HEK293 (cell line): ENCODE results near the gene IRS2.

Experiments used
- CTCF ChIA-PET: fragments of 350-600 bp; formaldehyde crosslinking; extraction: SDS; loops from one replicate; lab custom pipeline; 2021; ENCODE audit warnings: antibody characterized with exemption; lab: Yijun Ruan, JAX
- POLR2A ChIA-PET: fragments of 300-600 bp; formaldehyde crosslinking; extraction: SDS; loops from one replicate; lab custom pipeline; 2020; ENCODE audit warnings: antibody characterized with exemption, inconsistent platforms; lab: Yijun Ruan, JAX
- H3K27ac ChIP-seq: fragments of 200-500 bp; sonication (Bioruptor generic); 2 replicates; pipeline ENCODE4 v1.5.1; 2014; ENCODE audit warnings: low read depth, low read length, control low read depth, inconsistent platforms; ENCODE audit errors: extremely low read depth
- H3K36me3 ChIP-seq, 2 experiments: fragments of 200-500 bp in 1 of 2; sonication (Bioruptor generic) in 1 of 2; 1 replicate in 1 of 2; 2 replicates in 1 of 2; pipeline ENCODE4 v1.5.1; 2014 to 2017; ENCODE audit warnings: inconsistent platforms in 2 of 2, low read length in 2 of 2; ENCODE audit not compliant: control insufficient read depth in 2 of 2, insufficient read depth in 1 of 2
- H3K4me1 ChIP-seq: fragments of 200-500 bp; sonication (Bioruptor generic); 2 replicates; pipeline ENCODE4 v1.5.1; 2014; ENCODE audit warnings: mild to moderate bottlenecking, low read length, inconsistent platforms; ENCODE audit not compliant: control insufficient read depth, insufficient read depth
- H3K4me3 ChIP-seq: 2 replicates; pipeline ENCODE4 v1.5.1; 2011; ENCODE audit warnings: low read depth, mild to moderate bottlenecking, control low read depth, low read length, moderate library complexity
- H3K9me3 ChIP-seq: fragments of 200-500 bp; sonication (Bioruptor generic); 2 replicates; pipeline ENCODE4 v1.5.1; 2014; ENCODE audit warnings: low read depth, low read length, inconsistent platforms; ENCODE audit not compliant: control insufficient read depth, insufficient read depth
- GLIS1 ChIP-seq: fragments of 450-650 bp; formaldehyde crosslinking; IDR thresholded peaks from 2 replicates; pipeline ENCODE4 v1.5.1; 2016; ENCODE audit warnings: missing biosample characterization, missing genetic modification characterization
- MYNN ChIP-seq: fragments of 450-650 bp; formaldehyde crosslinking; IDR thresholded peaks from 2 replicates; pipeline ENCODE4 v1.5.1; 2016; ENCODE audit warnings: missing biosample characterization, missing genetic modification characterization, borderline replicate concordance
- RBAK ChIP-seq: fragments of 450-650 bp; formaldehyde crosslinking; IDR thresholded peaks from 2 replicates; pipeline ENCODE4 v1.5.1; 2016; ENCODE audit warnings: missing biosample characterization, missing genetic modification characterization
- ZNF174 ChIP-seq: fragments of 450-650 bp; formaldehyde crosslinking; IDR thresholded peaks from 2 replicates; pipeline ENCODE4 v1.5.0; 2017; ENCODE audit warnings: missing biosample characterization, mild to moderate bottlenecking, missing genetic modification characterization
- ZNF266 ChIP-seq: fragments of 450-650 bp; formaldehyde crosslinking; IDR thresholded peaks from 2 replicates; pipeline ENCODE4 v1.5.1; 2016; ENCODE audit warnings: missing biosample characterization, missing genetic modification characterization, low read depth
- ZNF274 ChIP-seq, 2 experiments: fragments of 200-500 bp in 1 of 2; fragments of 450-650 bp in 1 of 2; sonication (Bioruptor generic) in 1 of 2; formaldehyde crosslinking in 1 of 2; IDR thresholded peaks; 2 replicates each; pipeline versions ENCODE4 v1.5.1 to v1.6.1; 2014 to 2016; ENCODE audit warnings: borderline replicate concordance in 1 of 2, inconsistent platforms in 1 of 2, low read length in 1 of 2, missing biosample characterization in 1 of 2, missing genetic modification characterization in 1 of 2
- ZNF341 ChIP-seq: fragments of 450-650 bp; formaldehyde crosslinking; IDR thresholded peaks from 2 replicates; pipeline ENCODE4; 2016; ENCODE audit warnings: low read depth, missing biosample characterization, missing genetic modification characterization
- ZNF354C ChIP-seq: fragments of 450-650 bp; formaldehyde crosslinking; IDR thresholded peaks from 2 replicates; pipeline ENCODE4 v1.5.1; 2016; ENCODE audit warnings: missing biosample characterization, missing genetic modification characterization, low read depth, borderline replicate concordance
- ZNF404 ChIP-seq: fragments of 450-650 bp; formaldehyde crosslinking; IDR thresholded peaks from 2 replicates; pipeline ENCODE4 v1.5.1; 2017; ENCODE audit warnings: missing biosample characterization, missing genetic modification characterization
- ZNF433 ChIP-seq: fragments of 450-650 bp; formaldehyde crosslinking; IDR thresholded peaks from 2 replicates; pipeline ENCODE4 v1.5.1; 2016; ENCODE audit warnings: missing biosample characterization, missing genetic modification characterization, low read depth
- ZNF544 ChIP-seq: fragments of 450-650 bp; formaldehyde crosslinking; IDR thresholded peaks from 2 replicates; pipeline ENCODE4 v1.5.0; 2017; ENCODE audit warnings: missing biosample characterization, missing genetic modification characterization
- ZNF585B ChIP-seq: fragments of 450-650 bp; formaldehyde crosslinking; IDR thresholded peaks from 2 replicates; pipeline ENCODE4 v1.5.1; 2016; ENCODE audit warnings: missing biosample characterization, missing genetic modification characterization
- ZNF623 ChIP-seq: fragments of 450-650 bp; formaldehyde crosslinking; IDR thresholded peaks from 2 replicates; pipeline ENCODE4 v1.5.1; 2016; ENCODE audit warnings: missing biosample characterization, missing genetic modification characterization
- ZNF701 ChIP-seq: fragments of 450-650 bp; formaldehyde crosslinking; IDR thresholded peaks from 2 replicates; pipeline ENCODE4 v1.5.1; 2016; ENCODE audit warnings: missing biosample characterization, missing genetic modification characterization
- ZNF776 ChIP-seq: fragments of 450-650 bp; formaldehyde crosslinking; IDR thresholded peaks from 2 replicates; pipeline ENCODE4 v1.5.0; 2017; ENCODE audit warnings: missing biosample characterization, missing genetic modification characterization, borderline replicate concordance
- ZNF777 ChIP-seq: fragments of 450-650 bp; formaldehyde crosslinking; IDR thresholded peaks from 2 replicates; pipeline ENCODE4 v1.5.1; 2017; ENCODE audit warnings: missing biosample characterization, missing genetic modification characterization, borderline replicate concordance
- ZNF830 ChIP-seq: fragments of 450-650 bp; IDR thresholded peaks from 2 replicates; pipeline ENCODE4 v1.5.0; 2018; ENCODE audit warnings: missing biosample characterization, missing genetic modification characterization, low read depth, mild to moderate bottlenecking, moderate library complexity
- ZSCAN30 ChIP-seq: fragments of 450-650 bp; IDR thresholded peaks from 2 replicates; pipeline ENCODE4 v1.5.1; 2018; ENCODE audit warnings: missing biosample characterization, mild to moderate bottlenecking, missing genetic modification characterization, moderate library complexity
- TF ChIP-seq, protein P1 (sequence below): fragments of 450-650 bp; IDR thresholded peaks from 2 replicates; pipeline ENCODE4 v1.5.1; 2018; ENCODE audit warnings: missing biosample characterization, mild to moderate bottlenecking, missing genetic modification characterization
- TF ChIP-seq, protein P2 (sequence below): fragments of 450-650 bp; formaldehyde crosslinking; IDR thresholded peaks from 2 replicates; pipeline ENCODE4 v1.5.1; 2016; ENCODE audit warnings: missing biosample characterization, missing genetic modification characterization
- TF ChIP-seq, protein P3 (sequence below): sonication (generic); formaldehyde crosslinking; IDR thresholded peaks from 2 replicates; pipeline ENCODE4 v1.8.1; 2022; ENCODE audit warnings: mild to moderate bottlenecking, moderate library complexity, missing genetic modification reagents
- TF ChIP-seq, protein P4 (sequence below): fragments of 450-650 bp; formaldehyde crosslinking; IDR thresholded peaks from 2 replicates; pipeline ENCODE4 v1.5.1; 2016; ENCODE audit warnings: missing biosample characterization, missing genetic modification characterization
- TF ChIP-seq, protein P5 (sequence below): fragments of 450-650 bp; formaldehyde crosslinking; IDR thresholded peaks from 2 replicates; pipeline ENCODE4 v1.5.1; 2017; ENCODE audit warnings: missing biosample characterization, missing genetic modification characterization
- TF ChIP-seq, protein P6 (sequence below): fragments of 450-650 bp; formaldehyde crosslinking; IDR thresholded peaks from 2 replicates; pipeline ENCODE4 v1.5.1; 2016; ENCODE audit warnings: missing biosample characterization, missing genetic modification characterization

Gene IRS2

DNA sequence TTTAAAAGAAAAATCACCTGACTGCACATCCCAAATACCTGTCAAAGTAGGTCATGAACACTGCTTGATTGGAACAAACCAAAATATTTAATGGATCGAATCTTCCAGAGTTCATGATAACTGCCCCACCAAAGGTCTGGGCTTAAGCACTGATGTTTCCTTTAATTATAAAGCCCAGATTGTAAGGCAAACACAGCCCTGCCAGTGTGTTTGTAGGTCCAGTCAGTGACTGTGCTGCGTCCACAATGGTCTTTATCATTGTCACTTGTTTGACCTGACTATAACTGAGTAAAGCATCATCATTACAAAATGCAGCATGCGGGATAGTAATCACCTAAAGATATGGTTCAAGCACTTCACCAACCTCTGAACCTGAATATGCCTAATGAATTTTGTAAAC is 63.3 kb downstream of the IRS2 start:
- Histone ChIP-seq H3K36me3 (no peaks in the 10 kb centered on the region), H3K27ac (no peak overlapping the region), H3K4me1 (0 out of 2 replicates have a peak, but pooled peaks cover 2% of the 10 kb centered on the region), H3K4me3 (no peak overlapping the region), H3K9me3 (no peaks in the 10 kb centered on the region)
- CTCF ChIA-PET: interaction anchor here (0.6 kb wide), 1 partner anchor 306 kb away, joined by 4 read pairs; no protein-coding TSS in a partner anchor
- POLR2A ChIA-PET: no interaction called here
- TF ChIP-seq, protein P1, sequence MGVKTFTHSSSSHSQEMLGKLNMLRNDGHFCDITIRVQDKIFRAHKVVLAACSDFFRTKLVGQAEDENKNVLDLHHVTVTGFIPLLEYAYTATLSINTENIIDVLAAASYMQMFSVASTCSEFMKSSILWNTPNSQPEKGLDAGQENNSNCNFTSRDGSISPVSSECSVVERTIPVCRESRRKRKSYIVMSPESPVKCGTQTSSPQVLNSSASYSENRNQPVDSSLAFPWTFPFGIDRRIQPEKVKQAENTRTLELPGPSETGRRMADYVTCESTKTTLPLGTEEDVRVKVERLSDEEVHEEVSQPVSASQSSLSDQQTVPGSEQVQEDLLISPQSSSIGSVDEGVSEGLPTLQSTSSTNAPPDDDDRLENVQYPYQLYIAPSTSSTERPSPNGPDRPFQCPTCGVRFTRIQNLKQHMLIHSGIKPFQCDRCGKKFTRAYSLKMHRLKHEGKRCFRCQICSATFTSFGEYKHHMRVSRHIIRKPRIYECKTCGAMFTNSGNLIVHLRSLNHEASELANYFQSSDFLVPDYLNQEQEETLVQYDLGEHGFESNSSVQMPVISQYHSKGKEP (tag by site-specific recombination): no peak
- no peak for TF ChIP-seq ZNF830 (tag by site-specific recombination)
- no peak for TF ChIP-seq ZNF776 (tag by site-specific recombination)
- TF ChIP-seq, protein P2, sequence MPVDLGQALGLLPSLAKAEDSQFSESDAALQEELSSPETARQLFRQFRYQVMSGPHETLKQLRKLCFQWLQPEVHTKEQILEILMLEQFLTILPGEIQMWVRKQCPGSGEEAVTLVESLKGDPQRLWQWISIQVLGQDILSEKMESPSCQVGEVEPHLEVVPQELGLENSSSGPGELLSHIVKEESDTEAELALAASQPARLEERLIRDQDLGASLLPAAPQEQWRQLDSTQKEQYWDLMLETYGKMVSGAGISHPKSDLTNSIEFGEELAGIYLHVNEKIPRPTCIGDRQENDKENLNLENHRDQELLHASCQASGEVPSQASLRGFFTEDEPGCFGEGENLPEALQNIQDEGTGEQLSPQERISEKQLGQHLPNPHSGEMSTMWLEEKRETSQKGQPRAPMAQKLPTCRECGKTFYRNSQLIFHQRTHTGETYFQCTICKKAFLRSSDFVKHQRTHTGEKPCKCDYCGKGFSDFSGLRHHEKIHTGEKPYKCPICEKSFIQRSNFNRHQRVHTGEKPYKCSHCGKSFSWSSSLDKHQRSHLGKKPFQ (tag by site-specific recombination): no peak
- no peak for TF ChIP-seq ZNF585B (tag by site-specific recombination)
- no peak for TF ChIP-seq ZSCAN30 (tag by site-specific recombination)
- TF ChIP-seq, protein P3, sequence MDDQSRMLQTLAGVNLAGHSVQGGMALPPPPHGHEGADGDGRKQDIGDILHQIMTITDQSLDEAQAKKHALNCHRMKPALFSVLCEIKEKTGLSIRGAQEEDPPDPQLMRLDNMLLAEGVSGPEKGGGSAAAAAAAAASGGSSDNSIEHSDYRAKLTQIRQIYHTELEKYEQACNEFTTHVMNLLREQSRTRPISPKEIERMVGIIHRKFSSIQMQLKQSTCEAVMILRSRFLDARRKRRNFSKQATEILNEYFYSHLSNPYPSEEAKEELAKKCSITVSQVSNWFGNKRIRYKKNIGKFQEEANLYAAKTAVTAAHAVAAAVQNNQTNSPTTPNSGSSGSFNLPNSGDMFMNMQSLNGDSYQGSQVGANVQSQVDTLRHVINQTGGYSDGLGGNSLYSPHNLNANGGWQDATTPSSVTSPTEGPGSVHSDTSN: no peak
- no peak for TF ChIP-seq ZNF544 (tag by site-specific recombination)
- TF ChIP-seq ZNF433: no peak
- TF ChIP-seq ZNF623 (tag by site-specific recombination): no peak
- no peak for TF ChIP-seq ZNF341 (tag by site-specific recombination)
- no peak for TF ChIP-seq ZNF274 (IDR thresholded peaks at IDR 0.05; ENCODE audit: low read length)
- no peak for TF ChIP-seq ZNF274 (tag by site-specific recombination; IDR thresholded peaks at IDR 0.05; ENCODE audit: borderline replicate concordance)
- TF ChIP-seq, protein P4, sequence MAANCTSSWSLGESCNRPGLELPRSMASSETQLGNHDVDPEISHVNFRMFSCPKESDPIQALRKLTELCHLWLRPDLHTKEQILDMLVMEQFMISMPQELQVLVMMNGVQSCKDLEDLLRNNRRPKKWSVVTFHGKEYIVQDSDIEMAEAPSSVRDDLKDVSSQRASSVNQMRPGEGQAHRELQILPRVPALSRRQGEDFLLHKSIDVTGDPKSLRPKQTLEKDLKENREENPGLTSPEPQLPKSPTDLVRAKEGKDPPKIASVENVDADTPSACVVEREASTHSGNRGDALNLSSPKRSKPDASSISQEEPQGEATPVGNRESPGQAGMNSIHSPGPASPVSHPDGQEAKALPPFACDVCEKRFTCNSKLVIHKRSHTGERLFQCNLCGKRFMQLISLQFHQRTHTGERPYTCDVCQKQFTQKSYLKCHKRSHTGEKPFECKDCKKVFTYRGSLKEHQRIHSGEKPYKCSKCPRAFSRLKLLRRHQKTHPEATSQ (tag by site-specific recombination): no peak
- TF ChIP-seq, protein P5, sequence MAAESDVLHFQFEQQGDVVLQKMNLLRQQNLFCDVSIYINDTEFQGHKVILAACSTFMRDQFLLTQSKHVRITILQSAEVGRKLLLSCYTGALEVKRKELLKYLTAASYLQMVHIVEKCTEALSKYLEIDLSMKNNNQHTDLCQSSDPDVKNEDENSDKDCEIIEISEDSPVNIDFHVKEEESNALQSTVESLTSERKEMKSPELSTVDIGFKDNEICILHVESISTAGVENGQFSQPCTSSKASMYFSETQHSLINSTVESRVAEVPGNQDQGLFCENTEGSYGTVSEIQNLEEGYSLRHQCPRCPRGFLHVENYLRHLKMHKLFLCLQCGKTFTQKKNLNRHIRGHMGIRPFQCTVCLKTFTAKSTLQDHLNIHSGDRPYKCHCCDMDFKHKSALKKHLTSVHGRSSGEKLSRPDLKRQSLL (tag by site-specific recombination): no peak
- no peak for TF ChIP-seq MYNN (tag by site-specific recombination)
- no peak for TF ChIP-seq ZNF777 (tag by site-specific recombination)

DNA sequence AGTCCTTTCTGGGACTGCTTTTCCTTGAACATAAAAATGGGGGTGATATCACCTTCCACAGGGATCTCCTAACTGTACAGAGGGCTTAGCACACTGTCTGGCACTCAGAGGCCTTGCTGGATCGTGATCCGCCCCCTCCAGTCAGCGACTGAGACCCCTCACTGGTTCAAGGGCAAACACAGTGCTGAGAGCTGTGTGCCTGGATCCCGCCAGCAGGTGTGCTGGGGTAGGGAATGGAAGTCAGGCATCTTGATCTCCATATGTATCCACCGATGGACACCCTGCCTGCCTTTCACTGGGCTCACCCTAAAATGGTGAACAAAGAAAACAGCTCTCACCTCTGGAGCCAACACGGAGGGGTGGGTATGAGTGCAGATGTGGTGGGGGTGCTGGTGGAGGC is 64.3 kb downstream of the IRS2 start:
- Histone ChIP-seq H3K9me3 (no peaks in the 10 kb centered on the region), H3K27ac (no peak overlapping the region), H3K36me3 (no peaks in the 10 kb centered on the region), H3K4me1 (0 out of 2 replicates have a peak, but pooled peaks cover 2% of the 10 kb centered on the region), H3K4me3 (no peak overlapping the region)
- CTCF ChIA-PET: interaction anchor here (0.7 kb wide), 1 partner anchor 526 kb away, joined by 3 read pairs; no protein-coding TSS in a partner anchor
- TF ChIP-seq ZNF701 (tag by site-specific recombination) (no peak), GLIS1 (tag by site-specific recombination) (no peak), ZNF623 (tag by site-specific recombination) (no peak), ZNF174 (tag by site-specific recombination) (no peak), ZNF776 (tag by site-specific recombination) (no peak), RBAK (tag by site-specific recombination) (no peak), ZNF354C (tag by site-specific recombination) (no peak), ZNF266 (tag by site-specific recombination) (no peak), ZNF404 (tag by site-specific recombination) (no peak)
- TF ChIP-seq, protein P6, sequence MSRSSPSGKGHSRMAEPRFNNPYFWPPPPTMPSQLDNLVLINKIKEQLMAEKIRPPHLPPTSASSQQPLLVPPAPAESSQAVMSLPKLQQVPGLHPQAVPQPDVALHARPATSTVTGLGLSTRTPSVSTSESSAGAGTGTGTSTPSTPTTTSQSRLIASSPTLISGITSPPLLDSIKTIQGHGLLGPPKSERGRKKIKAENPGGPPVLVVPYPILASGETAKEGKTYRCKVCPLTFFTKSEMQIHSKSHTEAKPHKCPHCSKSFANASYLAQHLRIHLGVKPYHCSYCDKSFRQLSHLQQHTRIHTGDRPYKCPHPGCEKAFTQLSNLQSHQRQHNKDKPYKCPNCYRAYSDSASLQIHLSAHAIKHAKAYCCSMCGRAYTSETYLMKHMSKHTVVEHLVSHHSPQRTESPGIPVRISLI (tag by site-specific recombination): no peak
- POLR2A ChIA-PET: no interaction called here
